HEK293 (cell line): Measurements from ENCODE around the gene ITPRIPL2.

Experiments used
- BCL11B ChIP-seq: fragments of 450-650 bp; formaldehyde crosslinking; IDR thresholded peaks from 2 replicates; pipeline ENCODE4 v1.5.1; 2016; ENCODE audit warnings: low read depth, missing biosample characterization, missing genetic modification characterization
- GLIS2 ChIP-seq: fragments of 450-650 bp; formaldehyde crosslinking; IDR thresholded peaks from 2 replicates; pipeline ENCODE4 v1.5.1; 2016; ENCODE audit warnings: missing biosample characterization, missing genetic modification characterization
- KLF1 ChIP-seq: fragments of 450-650 bp; formaldehyde crosslinking; IDR thresholded peaks from 2 replicates; pipeline ENCODE4 v1.5.1; 2016; ENCODE audit warnings: missing biosample characterization, missing genetic modification characterization
- PATZ1 ChIP-seq: fragments of 450-650 bp; formaldehyde crosslinking; IDR thresholded peaks from 2 replicates; pipeline ENCODE4 v1.5.1; 2016; ENCODE audit warnings: missing biosample characterization, missing genetic modification characterization
- PBX3 ChIP-seq: sonication (generic); formaldehyde crosslinking; IDR thresholded peaks from 2 replicates; pipeline ENCODE4 v1.8.1; 2022; ENCODE audit warnings: mild to moderate bottlenecking, moderate library complexity, missing genetic modification reagents
- SP2 ChIP-seq: fragments of 450-650 bp; formaldehyde crosslinking; IDR thresholded peaks from 2 replicates; pipeline ENCODE4 v1.5.1; 2016; ENCODE audit warnings: missing biosample characterization, missing genetic modification characterization
- WT1 ChIP-seq: fragments of 450-650 bp; formaldehyde crosslinking; IDR thresholded peaks from 2 replicates; pipeline ENCODE4 v1.5.1; 2016; ENCODE audit warnings: missing biosample characterization, missing genetic modification characterization
- ZBTB10 ChIP-seq: fragments of 450-650 bp; formaldehyde crosslinking; IDR thresholded peaks from 2 replicates; pipeline ENCODE4 v1.5.1; 2016; ENCODE audit warnings: missing biosample characterization, missing genetic modification characterization
- ZEB2 ChIP-seq: fragments of 450-650 bp; formaldehyde crosslinking; IDR thresholded peaks from 2 replicates; pipeline ENCODE4 v1.5.1; 2016; ENCODE audit warnings: missing biosample characterization, missing genetic modification characterization
- ZNF114 ChIP-seq: fragments of 450-650 bp; formaldehyde crosslinking; IDR thresholded peaks from 2 replicates; pipeline ENCODE4 v1.5.0; 2017; ENCODE audit warnings: missing biosample characterization, missing genetic modification characterization
- ZNF18 ChIP-seq: fragments of 450-650 bp; formaldehyde crosslinking; IDR thresholded peaks from 2 replicates; pipeline ENCODE4 v1.5.1; 2016; ENCODE audit warnings: missing biosample characterization, missing genetic modification characterization
- ZNF280D ChIP-seq: fragments of 450-650 bp; formaldehyde crosslinking; IDR thresholded peaks from 2 replicates; pipeline ENCODE4 v1.5.1; 2016; ENCODE audit warnings: missing biosample characterization, missing genetic modification characterization
- ZNF335 ChIP-seq: fragments of 450-650 bp; formaldehyde crosslinking; conservative IDR thresholded peaks from 2 replicates; pipeline ENCODE4 v1.5.1; 2016; ENCODE audit warnings: missing biosample characterization, missing genetic modification characterization
- ZNF426 ChIP-seq: fragments of 450-650 bp; formaldehyde crosslinking; IDR thresholded peaks from 2 replicates; pipeline ENCODE4 v1.5.1; 2017; ENCODE audit warnings: missing biosample characterization, missing genetic modification characterization, mild to moderate bottlenecking, inconsistent platforms, moderate library complexity
- ZNF433 ChIP-seq: fragments of 450-650 bp; formaldehyde crosslinking; IDR thresholded peaks from 2 replicates; pipeline ENCODE4 v1.5.1; 2016; ENCODE audit warnings: missing biosample characterization, missing genetic modification characterization, low read depth
- ZNF544 ChIP-seq: fragments of 450-650 bp; formaldehyde crosslinking; IDR thresholded peaks from 2 replicates; pipeline ENCODE4 v1.5.0; 2017; ENCODE audit warnings: missing biosample characterization, missing genetic modification characterization
- ZNF548 ChIP-seq: fragments of 450-650 bp; formaldehyde crosslinking; IDR thresholded peaks from 2 replicates; pipeline ENCODE4 v1.5.1; 2016; ENCODE audit warnings: missing biosample characterization, missing genetic modification characterization
- ZNF571 ChIP-seq: fragments of 450-650 bp; formaldehyde crosslinking; IDR thresholded peaks from 2 replicates; pipeline ENCODE4 v1.5.0; 2017; ENCODE audit warnings: missing biosample characterization, missing genetic modification characterization
- ZNF626 ChIP-seq: fragments of 450-650 bp; sonication (Bioruptor Pico); formaldehyde crosslinking; IDR thresholded peaks from 2 replicates; pipeline ENCODE4 v1.5.1; 2018; ENCODE audit warnings: missing biosample characterization, missing genetic modification characterization, inconsistent platforms
- ZNF707 ChIP-seq: fragments of 450-650 bp; formaldehyde crosslinking; IDR thresholded peaks from 2 replicates; pipeline ENCODE4 v1.5.1; 2016; ENCODE audit warnings: missing biosample characterization, missing genetic modification characterization
- ZSCAN18 ChIP-seq: fragments of 450-650 bp; formaldehyde crosslinking; IDR thresholded peaks from 2 replicates; pipeline ENCODE4 v1.5.1; 2016; ENCODE audit warnings: missing biosample characterization, missing genetic modification characterization
- ZSCAN23 ChIP-seq: fragments of 450-650 bp; formaldehyde crosslinking; IDR thresholded peaks from 2 replicates; pipeline ENCODE4 v1.5.1; 2016; ENCODE audit warnings: missing biosample characterization, missing genetic modification characterization
- TF ChIP-seq, protein P1 (sequence below): fragments of 450-650 bp; formaldehyde crosslinking; IDR thresholded peaks from 2 replicates; pipeline ENCODE4 v1.5.1; 2016; ENCODE audit warnings: missing biosample characterization, missing genetic modification characterization

ITPRIPL2 gene

GRCh38 chr16:19130852-19131824, 17.4 kb downstream of the ITPRIPL2 start (continued):
- no peak for TF ChIP-seq ZNF18 (tag by site-specific recombination)
- no peak for TF ChIP-seq ZNF548 (tag by site-specific recombination)
- no peak for TF ChIP-seq ZNF707 (tag by site-specific recombination)
- TF ChIP-seq ZSCAN23 (tag by site-specific recombination) = no peak
- TF ChIP-seq SP2 (tag by site-specific recombination) = peak; percentile 53
- TF ChIP-seq ZNF280D = no peak
- TF ChIP-seq ZNF571 = no peak
- no peak for TF ChIP-seq ZNF544 (tag by site-specific recombination)
- TF ChIP-seq ZBTB10 (tag by site-specific recombination) = no peak; the same call in 1 of the 2 replicates
- TF ChIP-seq WT1 = no peak
- TF ChIP-seq GLIS2 = no peak
- TF ChIP-seq, protein P1, sequence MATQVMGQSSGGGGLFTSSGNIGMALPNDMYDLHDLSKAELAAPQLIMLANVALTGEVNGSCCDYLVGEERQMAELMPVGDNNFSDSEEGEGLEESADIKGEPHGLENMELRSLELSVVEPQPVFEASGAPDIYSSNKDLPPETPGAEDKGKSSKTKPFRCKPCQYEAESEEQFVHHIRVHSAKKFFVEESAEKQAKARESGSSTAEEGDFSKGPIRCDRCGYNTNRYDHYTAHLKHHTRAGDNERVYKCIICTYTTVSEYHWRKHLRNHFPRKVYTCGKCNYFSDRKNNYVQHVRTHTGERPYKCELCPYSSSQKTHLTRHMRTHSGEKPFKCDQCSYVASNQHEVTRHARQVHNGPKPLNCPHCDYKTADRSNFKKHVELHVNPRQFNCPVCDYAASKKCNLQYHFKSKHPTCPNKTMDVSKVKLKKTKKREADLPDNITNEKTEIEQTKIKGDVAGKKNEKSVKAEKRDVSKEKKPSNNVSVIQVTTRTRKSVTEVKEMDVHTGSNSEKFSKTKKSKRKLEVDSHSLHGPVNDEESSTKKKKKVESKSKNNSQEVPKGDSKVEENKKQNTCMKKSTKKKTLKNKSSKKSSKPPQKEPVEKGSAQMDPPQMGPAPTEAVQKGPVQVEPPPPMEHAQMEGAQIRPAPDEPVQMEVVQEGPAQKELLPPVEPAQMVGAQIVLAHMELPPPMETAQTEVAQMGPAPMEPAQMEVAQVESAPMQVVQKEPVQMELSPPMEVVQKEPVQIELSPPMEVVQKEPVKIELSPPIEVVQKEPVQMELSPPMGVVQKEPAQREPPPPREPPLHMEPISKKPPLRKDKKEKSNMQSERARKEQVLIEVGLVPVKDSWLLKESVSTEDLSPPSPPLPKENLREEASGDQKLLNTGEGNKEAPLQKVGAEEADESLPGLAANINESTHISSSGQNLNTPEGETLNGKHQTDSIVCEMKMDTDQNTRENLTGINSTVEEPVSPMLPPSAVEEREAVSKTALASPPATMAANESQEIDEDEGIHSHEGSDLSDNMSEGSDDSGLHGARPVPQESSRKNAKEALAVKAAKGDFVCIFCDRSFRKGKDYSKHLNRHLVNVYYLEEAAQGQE (tag by site-specific recombination) = no peak
- peak; percentile 68 for TF ChIP-seq ZNF335 (tag by site-specific recombination)
- no peak for TF ChIP-seq ZNF626
- TF ChIP-seq ZNF114 (tag by site-specific recombination) = no peak
- no peak for TF ChIP-seq ZNF433 (tag by site-specific recombination)
- TF ChIP-seq PATZ1 (tag by site-specific recombination) = peak; percentile 91
- no peak for TF ChIP-seq ZSCAN18 (tag by site-specific recombination)
- TF ChIP-seq PBX3 (CRISPR knock-in tag) = no peak
- no peak for TF ChIP-seq KLF1
- TF ChIP-seq ZEB2 (tag by site-specific recombination) = peak; percentile 79
- TF ChIP-seq ZNF426 (tag by site-specific recombination) = no peak
- no peak for TF ChIP-seq BCL11B (tag by site-specific recombination)
